Pulmonary artery endothelial cell (primary cell): Measurements from ENCODE around the gene ZNF559. TPM values are rescaled to one million over a fixed set of nuclear protein-coding genes. Genes with fewer than 3 reads are reported as not detected.
"Not testable (repeated sequence)": the region's sequence is repeated elsewhere in the genome, so short reads cannot be mapped to it uniquely, and the experiment has no call there.

ENCODE experiments used
- DNase-seq: peaks from one replicate; pipeline ENCODE4 v3.0.0-alpha.2; 2011; ENCODE audit warnings: low read depth, low spot score
- total RNA-seq: library from RNA; depleted of rRNA; stranded (reverse); fragments of >200 nt; gene quantifications from 2 replicates; pipeline ENCODE4 v1.2.3, GENCODE V29; 2014

Gene ZNF559
- total RNA-seq = 7.6 and 11.5 TPM in 2 replicates

GRCh38 chr19:9323919-9324583, at the start of gene ZNF559:
ZNF559 (plus strand) TSS chr19:9324179; CDS start chr19:9338550, 14,371 bp downstream.
- DNase-seq = peak; percentile 82

- DNase-seq = not testable (repeated sequence)
Observed at GRCh38 chr19:9283485-9283884, 40.5 kb upstream of the ZNF559 start.

- no peak for DNase-seq
Observed at GRCh38 chr19:9289231-9289884, 34.6 kb upstream of the ZNF559 start.

GRCh38 chr19:9295411-9295849, 28.5 kb upstream of the ZNF559 start:
- no peak for DNase-seq

GRCh38 chr19:9296336-9296735, 27.6 kb upstream of the ZNF559 start:
- no peak for DNase-seq

GRCh38 chr19:9306443-9306842, 17.5 kb upstream of the ZNF559 start:
- no peak for DNase-seq

GRCh38 chr19:9308091-9308770, 15.7 kb upstream of the ZNF559 start:
- no peak for DNase-seq

GRCh38 chr19:9309139-9309973, 14.6 kb upstream of the ZNF559 start, which contains the start of gene ZNF699:
ZNF699 (minus strand) TSS chr19:9309838; CDS start chr19:9305119, 4,719 bp downstream.
- peak; percentile 86 for DNase-seq

- DNase-seq = peak; percentile 62
Observed at GRCh38 chr19:9309974-9310446, 14.0 kb upstream of the ZNF559 start.

GRCh38 chr19:9313756-9314155, 10.2 kb upstream of the ZNF559 start:
- no peak for DNase-seq

GRCh38 chr19:9321338-9321737, 2.6 kb upstream of the ZNF559 start:
- DNase-seq = no peak

- DNase-seq = not testable (repeated sequence)
Observed at GRCh38 chr19:9321756-9322155, 2.2 kb upstream of the ZNF559 start.

- DNase-seq = not testable (repeated sequence)
Observed at GRCh38 chr19:9322201-9322600, 1.8 kb upstream of the ZNF559 start.

- DNase-seq = peak; percentile 72
Observed at GRCh38 chr19:9323557-9323918, 441 bp upstream of the ZNF559 start.

GRCh38 chr19:9324584-9324962, 594 bp downstream of the ZNF559 start:
- no peak for DNase-seq

GRCh38 chr19:9329999-9330398, 6.0 kb downstream of the ZNF559 start:
- DNase-seq = no peak

- no peak for DNase-seq
Observed at GRCh38 chr19:9342610-9343304, 18.8 kb downstream of the ZNF559 start.

- no peak for DNase-seq
Observed at GRCh38 chr19:9345005-9345404, 21.0 kb downstream of the ZNF559 start.

- no peak for DNase-seq
Observed at GRCh38 chr19:9348253-9348652, 24.3 kb downstream of the ZNF559 start.

- no peak for DNase-seq
Observed at GRCh38 chr19:9348671-9349070, 24.7 kb downstream of the ZNF559 start.

GRCh38 chr19:9352505-9352904, 28.5 kb downstream of the ZNF559 start:
- DNase-seq = no peak
